OCI-LY1 (cell line): ENCODE data around the gene NAV2.

ENCODE experiments used
- EZH2 ChIP-seq: fragments of 200-600 bp; sonication (generic), shearing (Covaris generic); IDR thresholded peaks from 2 replicates; pipeline ENCODE4 v1.8.0; 2017; ENCODE audit warnings: borderline replicate concordance, mixed run types, mild to moderate bottlenecking, antibody characterized with exemption, low read length, moderate library complexity, mixed read lengths
- TF ChIP-seq, protein P1 (sequence below): fragments of 200-600 bp; sonication (generic), shearing (Covaris generic); IDR thresholded peaks from 2 replicates; pipeline ENCODE4 v1.5.1; 2017; ENCODE audit warnings: mild to moderate bottlenecking, antibody characterized with exemption, low read length, moderate library complexity, mixed read lengths

DNA sequence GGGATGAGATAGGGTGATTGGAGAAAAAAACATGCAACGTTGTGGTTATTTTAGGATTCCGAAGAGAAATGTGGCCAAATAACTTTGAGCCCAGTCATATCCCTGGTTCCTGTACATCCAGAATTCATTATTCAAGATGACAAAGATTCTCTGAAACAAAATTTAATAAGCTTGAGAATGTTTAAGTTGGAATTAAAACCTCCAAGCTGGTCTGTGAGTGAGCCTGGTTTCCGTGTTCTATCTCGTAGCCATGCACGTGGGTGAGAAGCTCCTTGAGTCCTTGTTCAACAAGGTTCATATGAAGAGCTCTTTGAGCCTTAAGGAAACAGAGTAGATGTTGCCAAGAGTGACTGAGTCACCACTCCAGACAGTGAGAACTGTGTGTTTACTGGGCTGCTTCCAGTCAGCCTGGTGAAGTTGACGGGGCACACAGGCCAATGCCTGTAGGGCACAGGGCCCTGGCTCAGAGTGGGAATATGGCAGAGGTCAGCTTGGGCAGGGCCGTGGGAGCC is 206.5 kb downstream of the NAV2 start:
- TF ChIP-seq, protein P1, sequence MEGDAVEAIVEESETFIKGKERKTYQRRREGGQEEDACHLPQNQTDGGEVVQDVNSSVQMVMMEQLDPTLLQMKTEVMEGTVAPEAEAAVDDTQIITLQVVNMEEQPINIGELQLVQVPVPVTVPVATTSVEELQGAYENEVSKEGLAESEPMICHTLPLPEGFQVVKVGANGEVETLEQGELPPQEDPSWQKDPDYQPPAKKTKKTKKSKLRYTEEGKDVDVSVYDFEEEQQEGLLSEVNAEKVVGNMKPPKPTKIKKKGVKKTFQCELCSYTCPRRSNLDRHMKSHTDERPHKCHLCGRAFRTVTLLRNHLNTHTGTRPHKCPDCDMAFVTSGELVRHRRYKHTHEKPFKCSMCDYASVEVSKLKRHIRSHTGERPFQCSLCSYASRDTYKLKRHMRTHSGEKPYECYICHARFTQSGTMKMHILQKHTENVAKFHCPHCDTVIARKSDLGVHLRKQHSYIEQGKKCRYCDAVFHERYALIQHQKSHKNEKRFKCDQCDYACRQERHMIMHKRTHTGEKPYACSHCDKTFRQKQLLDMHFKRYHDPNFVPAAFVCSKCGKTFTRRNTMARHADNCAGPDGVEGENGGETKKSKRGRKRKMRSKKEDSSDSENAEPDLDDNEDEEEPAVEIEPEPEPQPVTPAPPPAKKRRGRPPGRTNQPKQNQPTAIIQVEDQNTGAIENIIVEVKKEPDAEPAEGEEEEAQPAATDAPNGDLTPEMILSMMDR: no peak
- TF ChIP-seq EZH2: no peak
